Breast epithelium (tissue), 4 donors: ENCODE measurements around the gene DHRS7B. TPM values are rescaled to one million over a fixed set of nuclear protein-coding genes. Genes with fewer than 3 reads are reported as not detected.

ENCODE experiments used
- DNase-seq, 2 donors: peaks; one replicate each; pipeline ENCODE4 v3.0.0-alpha.2; 2019; ENCODE audit warnings: low spot score in 2 of 2
- H3K27ac ChIP-seq, 2 donors: fragments of 200-600 bp; sonication (generic) in 1 of 2; one replicate each; pipeline ENCODE4 v1.5.1; 2016 to 2019; ENCODE audit warnings: mild to moderate bottlenecking in 1 of 2
- H3K27me3 ChIP-seq, 2 donors: fragments of 200-600 bp; sonication (generic) in 1 of 2; one replicate each; pipeline versions ENCODE4 v1.5.1 to v1.6.0; 2017 to 2019; ENCODE audit warnings: control low read depth in 1 of 2, mild to moderate bottlenecking in 1 of 2
- H3K36me3 ChIP-seq: fragments of 200-600 bp; one replicate; pipeline ENCODE4 v1.5.1; 2019
- H3K4me1 ChIP-seq, 2 donors: fragments of 200-600 bp; sonication (generic); one replicate each; pipeline ENCODE4 v1.5.1; 2016 to 2019; ENCODE audit warnings: control low read depth in 1 of 2
- H3K4me3 ChIP-seq, 3 donors: fragments of 200-600 bp; sonication (generic); 1 replicate in 2 of 3; 2 replicates in 1 of 3; pipeline ENCODE4 v1.5.1; 2016 to 2019; ENCODE audit warnings: mild to moderate bottlenecking in 3 of 3, moderate library complexity in 2 of 3
- H3K9me3 ChIP-seq, 2 donors: fragments of 200-600 bp; sonication (generic) in 1 of 2; one replicate each; pipeline ENCODE4 v1.5.1; 2016 to 2019; ENCODE audit warnings: control low read depth in 1 of 2
- CTCF ChIP-seq, 3 donors: fragments of 450-650 bp; IDR thresholded peaks; one replicate each; pipeline ENCODE4 v1.5.1; 2016 to 2017; ENCODE audit warnings: antibody characterized with exemption in 3 of 3, mild to moderate bottlenecking in 3 of 3, moderate library complexity in 3 of 3
- POLR2A ChIP-seq: fragments of 450-650 bp; IDR thresholded peaks from one replicate; pipeline ENCODE4 v1.6.1; 2016; ENCODE audit warnings: antibody characterized with exemption, mild to moderate bottlenecking, moderate library complexity
- POLR2AphosphoS5 ChIP-seq, 3 donors: sonication (generic); formaldehyde crosslinking; IDR thresholded peaks; one replicate each; pipeline ENCODE4 v1.6.1; 2017; ENCODE audit warnings: antibody characterized with exemption in 3 of 3
- intact Hi-C: fragments of 100-400 bp; cut with DNase I; formaldehyde crosslinking; loops from one replicate; pipeline ENCODE4 v1.15.1; 2023; ENCODE audit warnings: low total_unique reads
- total RNA-seq, 3 donors: library from RNA; depleted of rRNA; stranded (reverse); fragments of >200 nt; gene quantifications; one replicate each; pipeline ENCODE4 v1.1.0, GENCODE V29; 2016

The DHRS7B gene
- total RNA-seq, 3 donors from 2014 or later: 53.7 to 64.0 (median 60.9) TPM

- Histone ChIP-seq H3K4me3 (no peak overlapping the region), H3K27ac (no peak overlapping the region), H3K27me3 (no peaks in the 10 kb centered on the region), H3K4me1 (no peaks in the 10 kb centered on the region), H3K9me3 (no peaks in the 10 kb centered on the region), H3K36me3 (no peaks in the 10 kb centered on the region)
- DNase-seq: no peak
- no peak for TF ChIP-seq POLR2A
- no peak for TF ChIP-seq CTCF (IDR thresholded peaks at IDR 0.05)
- no peak for TF ChIP-seq POLR2AphosphoS5 (IDR thresholded peaks at IDR 0.05)
- intact Hi-C loops: no loop called here
These were observed 41.1 kb upstream of the DHRS7B start for GRCh38 chr17:21085707-21086106.

GRCh38 chr17:21089145-21089544, 37.6 kb upstream of the DHRS7B start:
- H3K9me3 ChIP-seq: no peaks in the 10 kb centered on the region
- intact Hi-C loops: no loop called here
- no peaks in the 10 kb centered on the region for H3K36me3 ChIP-seq
- TF ChIP-seq CTCF (IDR thresholded peaks at IDR 0.05) (no peak), POLR2AphosphoS5 (IDR thresholded peaks at IDR 0.05) (no peak), POLR2A (no peak)
- no peaks in the 10 kb centered on the region for H3K27me3 ChIP-seq
- no peak overlapping the region for H3K27ac ChIP-seq
- H3K4me1 ChIP-seq: no peaks in the 10 kb centered on the region
- no peak overlapping the region for H3K4me3 ChIP-seq
- DNase-seq: no peak

- no peaks in the 10 kb centered on the region for H3K36me3 ChIP-seq
- no peaks in the 10 kb centered on the region for H3K9me3 ChIP-seq
- H3K27ac ChIP-seq: no peak overlapping the region
- no peak for DNase-seq
- intact Hi-C loops: no loop called here
- no peaks in the 10 kb centered on the region for H3K4me1 ChIP-seq
- TF ChIP-seq POLR2A (no peak), POLR2AphosphoS5 (IDR thresholded peaks at IDR 0.05) (no peak), CTCF (IDR thresholded peaks at IDR 0.05) (no peak)
- no peaks in the 10 kb centered on the region for H3K27me3 ChIP-seq
- H3K4me3 ChIP-seq: no peak overlapping the region
These were observed 36.5 kb upstream of the DHRS7B start for GRCh38 chr17:21089933-21090901.

- Histone ChIP-seq H3K4me1 (no peaks in the 10 kb centered on the region), H3K27ac (no peak overlapping the region), H3K9me3 (no peaks in the 10 kb centered on the region), H3K36me3 (no peaks in the 10 kb centered on the region), H3K4me3 (no peak overlapping the region), H3K27me3 (no peaks in the 10 kb centered on the region)
- no peak for DNase-seq
- TF ChIP-seq POLR2A (no peak), CTCF (IDR thresholded peaks at IDR 0.05) (no peak), POLR2AphosphoS5 (IDR thresholded peaks at IDR 0.05) (no peak)
- intact Hi-C loops: no loop called here
These were observed 35.7 kb upstream of the DHRS7B start for GRCh38 chr17:21090902-21091618.

- H3K4me1 ChIP-seq: no peaks in the 10 kb centered on the region
- no peaks in the 10 kb centered on the region for H3K9me3 ChIP-seq
- DNase-seq: no peak
- no peaks in the 10 kb centered on the region for H3K36me3 ChIP-seq
- H3K27me3 ChIP-seq: no peaks in the 10 kb centered on the region
- H3K27ac ChIP-seq: no peak overlapping the region
- no peak for TF ChIP-seq POLR2AphosphoS5 (IDR thresholded peaks at IDR 0.05)
- TF ChIP-seq POLR2A: no peak
- no peak for TF ChIP-seq CTCF (IDR thresholded peaks at IDR 0.05)
- no peak overlapping the region for H3K4me3 ChIP-seq
- intact Hi-C loops: no loop called here
These were observed 32.5 kb upstream of the DHRS7B start for GRCh38 chr17:21094298-21094704.
